KOPT-K1 (cell line): Measurements from ENCODE around the gene C10orf143.

ENCODE experiments used
- H3K27ac ChIP-seq: fragments of 200-600 bp; sonication (generic); 2 replicates; pipeline ENCODE4 v1.5.1; 2016; ENCODE audit warnings: antibody characterized with exemption, mild to moderate bottlenecking, low read depth, low read length; ENCODE audit not compliant: poor library complexity, severe bottlenecking
- H3K36me3 ChIP-seq: fragments of 200-600 bp; sonication (generic); 2 replicates; pipeline ENCODE4 v1.5.1; 2017; ENCODE audit warnings: antibody characterized with exemption, mild to moderate bottlenecking, low read length, moderate library complexity; ENCODE audit not compliant: insufficient read depth
- H3K9me3 ChIP-seq: fragments of 200-600 bp; sonication (generic); 2 replicates; pipeline ENCODE4 v1.5.1; 2017; ENCODE audit warnings: antibody characterized with exemption, low read length, mild to moderate bottlenecking; ENCODE audit not compliant: insufficient read depth, poor library complexity, severe bottlenecking

Gene C10orf143

GRCh38 chr10:130052193-130052592 is 58.4 kb downstream of the C10orf143 start:
- no peak overlapping the region for H3K27ac ChIP-seq
- no peaks in the 10 kb centered on the region for H3K9me3 ChIP-seq
- H3K36me3 ChIP-seq: no peaks in the 10 kb centered on the region

DNA sequence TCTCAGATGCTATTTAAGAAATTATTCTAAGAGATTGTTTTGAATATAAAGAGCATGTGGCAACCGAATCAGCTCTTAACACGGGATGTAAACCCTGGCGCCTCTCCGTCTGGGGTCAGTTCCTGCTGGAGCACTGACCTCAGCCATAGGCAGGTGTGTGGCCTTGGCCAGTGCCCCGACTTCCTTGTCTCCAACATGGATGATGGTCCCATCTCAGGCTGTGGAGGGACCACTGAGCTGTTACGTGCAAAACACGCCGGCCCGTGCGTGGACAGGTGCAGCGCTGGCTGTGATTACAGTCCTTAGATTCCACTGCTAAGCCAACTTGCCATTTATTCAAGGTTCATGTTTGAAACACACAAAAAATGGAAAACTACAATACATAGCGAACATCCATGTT is 59.9 kb downstream of the C10orf143 start:
- no peaks in the 10 kb centered on the region for H3K9me3 ChIP-seq
- no peak overlapping the region for H3K27ac ChIP-seq
- no peaks in the 10 kb centered on the region for H3K36me3 ChIP-seq

DNA sequence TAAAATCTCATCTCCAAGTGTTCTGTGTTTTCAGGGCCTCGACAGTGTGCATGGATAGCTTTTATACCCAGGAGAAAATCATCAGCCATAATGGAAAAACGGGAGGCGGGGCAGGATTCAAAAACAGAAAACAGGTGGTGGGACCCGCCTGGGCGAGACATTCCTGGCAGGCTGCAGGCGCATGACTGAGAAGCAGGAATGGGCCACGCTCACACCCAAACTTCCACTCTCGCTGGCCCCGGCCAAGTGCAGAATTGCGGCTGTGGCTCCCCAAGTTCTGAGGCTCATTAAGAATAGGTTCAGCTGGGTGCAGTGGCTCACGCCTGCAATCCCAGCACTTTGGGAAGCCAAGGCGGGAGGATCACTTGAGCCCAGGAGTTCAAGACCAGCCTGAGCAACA is 60.6 kb downstream of the C10orf143 start:
- Histone ChIP-seq H3K9me3 (no peaks in the 10 kb centered on the region), H3K36me3 (no peaks in the 10 kb centered on the region), H3K27ac (no peak overlapping the region)

DNA sequence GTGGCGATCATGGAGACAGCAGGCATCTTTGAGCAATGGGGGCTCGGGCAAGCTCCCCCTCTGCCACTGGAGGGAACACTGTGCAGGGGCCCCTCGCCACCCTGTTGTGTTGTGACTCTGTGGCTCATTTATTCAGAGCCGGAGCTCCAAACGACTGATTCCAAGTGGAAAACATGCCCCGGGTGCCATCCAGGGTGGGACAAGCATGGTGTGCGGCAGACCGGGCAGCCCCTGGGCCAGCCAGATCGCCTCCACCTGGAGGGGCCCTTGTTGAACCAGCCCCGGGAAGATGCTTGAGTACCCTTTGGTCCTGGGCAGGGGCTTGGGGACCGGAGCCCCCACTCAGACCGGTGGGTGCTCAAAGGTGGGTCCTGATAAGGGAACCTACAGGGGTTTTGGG is 61.4 kb downstream of the C10orf143 start:
- Histone ChIP-seq H3K27ac (no peak overlapping the region), H3K9me3 (no peaks in the 10 kb centered on the region)

DNA sequence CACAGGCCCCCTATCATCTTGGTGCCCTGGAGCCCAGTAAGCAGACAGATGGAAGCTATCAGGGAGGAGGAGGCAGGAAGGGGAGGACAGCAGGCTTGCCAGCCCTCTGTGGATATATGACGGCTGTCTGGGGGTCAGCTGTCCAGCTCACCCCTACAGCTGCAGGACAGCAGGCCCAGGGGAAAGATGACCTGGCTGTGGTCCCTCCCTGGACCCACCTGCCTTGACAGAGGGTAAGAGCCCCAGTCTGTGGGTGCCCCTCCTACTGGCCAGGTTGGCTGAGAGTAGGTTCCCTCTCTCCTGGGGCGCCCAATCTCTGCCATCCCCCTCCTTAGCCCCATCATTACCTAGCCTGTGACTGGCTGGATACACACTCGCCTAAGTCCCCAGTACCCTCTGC is 62.5 kb downstream of the C10orf143 start:
- H3K27ac ChIP-seq: no peak overlapping the region
- H3K36me3 ChIP-seq: no peaks in the 10 kb centered on the region
- H3K9me3 ChIP-seq: no peaks in the 10 kb centered on the region

More for the DNA sequence above, 61.4 kb downstream of the C10orf143 start:
- H3K36me3 ChIP-seq: no peaks in the 10 kb centered on the region

GRCh38 chr10:130047336-130047735 is 63.3 kb downstream of the C10orf143 start:
- H3K27ac ChIP-seq: no peak overlapping the region
- H3K9me3 ChIP-seq: no peaks in the 10 kb centered on the region
- no peaks in the 10 kb centered on the region for H3K36me3 ChIP-seq

GRCh38 chr10:130046591-130046990 is 64.0 kb downstream of the C10orf143 start:
- Histone ChIP-seq H3K27ac (no peak overlapping the region), H3K9me3 (no peaks in the 10 kb centered on the region), H3K36me3 (no peaks in the 10 kb centered on the region)

- H3K27ac ChIP-seq: no peak overlapping the region
- no peaks in the 10 kb centered on the region for H3K9me3 ChIP-seq
- H3K36me3 ChIP-seq: no peaks in the 10 kb centered on the region
Measured at GRCh38 chr10:130045801-130046321, 64.8 kb downstream of the C10orf143 start.

GRCh38 chr10:130045091-130045652 is 65.5 kb downstream of the C10orf143 start:
- no peaks in the 10 kb centered on the region for H3K36me3 ChIP-seq
- H3K27ac ChIP-seq: no peak overlapping the region
- no peaks in the 10 kb centered on the region for H3K9me3 ChIP-seq

DNA sequence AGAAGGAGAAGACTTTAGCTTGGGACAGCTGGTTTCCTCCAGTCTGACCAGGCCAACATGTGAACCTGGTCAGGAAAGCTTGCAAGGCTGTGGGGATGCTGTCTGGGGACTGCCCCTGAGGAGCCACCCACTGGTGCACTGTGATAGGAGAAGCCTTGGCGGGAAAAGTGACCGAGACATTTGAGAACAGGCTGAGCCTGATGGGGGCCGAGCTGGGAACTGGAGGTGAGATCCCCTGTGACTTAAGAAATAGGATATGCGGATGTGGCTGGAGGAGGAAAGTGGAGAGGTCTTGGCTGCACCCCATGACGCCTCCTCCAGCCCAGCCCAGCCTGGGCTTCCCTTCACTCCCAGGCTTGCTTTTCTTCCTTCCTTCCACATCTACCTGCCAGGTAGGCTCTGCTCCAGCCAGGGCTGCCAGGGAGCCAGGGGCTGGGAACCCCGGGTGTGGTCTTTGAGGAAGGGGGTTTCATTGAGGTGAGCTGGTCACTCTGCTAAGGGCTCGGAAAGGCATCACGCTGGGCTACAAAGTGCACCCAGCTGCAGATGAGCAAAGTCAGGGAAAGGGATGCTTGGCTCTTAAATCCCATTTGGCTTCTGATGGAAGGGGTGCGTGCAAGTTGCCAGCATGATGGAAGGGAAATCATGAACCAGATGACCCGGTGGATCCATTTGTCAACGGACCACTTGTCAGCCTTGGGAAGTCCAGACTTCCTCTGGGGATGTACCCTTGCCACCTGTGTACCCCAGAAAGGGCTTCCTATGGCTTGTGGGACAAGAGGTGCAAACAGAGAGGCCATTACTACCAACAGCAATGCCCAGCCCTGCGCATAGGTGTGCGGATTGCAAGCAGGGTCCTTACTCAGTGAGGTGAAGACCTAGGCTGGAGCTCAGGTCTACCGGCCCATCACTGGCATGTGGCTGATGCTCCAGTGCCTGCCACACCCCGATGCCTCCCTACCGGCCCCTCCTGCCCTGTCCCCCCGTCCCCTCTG is 66.3 kb downstream of the C10orf143 start:
- Histone ChIP-seq H3K27ac (no peak overlapping the region), H3K36me3 (no peaks in the 10 kb centered on the region), H3K9me3 (no peaks in the 10 kb centered on the region)

GRCh38 chr10:130043491-130043890 is 67.1 kb downstream of the C10orf143 start:
- H3K9me3 ChIP-seq: no peaks in the 10 kb centered on the region
- no peaks in the 10 kb centered on the region for H3K36me3 ChIP-seq
- no peak overlapping the region for H3K27ac ChIP-seq

GRCh38 chr10:130042381-130042780 is 68.2 kb downstream of the C10orf143 start:
- Histone ChIP-seq H3K9me3 (no peaks in the 10 kb centered on the region), H3K36me3 (no peaks in the 10 kb centered on the region), H3K27ac (no peak overlapping the region)

GRCh38 chr10:130041451-130042371 is 68.9 kb downstream of the C10orf143 start:
- Histone ChIP-seq H3K9me3 (no peaks in the 10 kb centered on the region), H3K36me3 (no peaks in the 10 kb centered on the region), H3K27ac (no peak overlapping the region)

GRCh38 chr10:130040817-130041330 is 69.8 kb downstream of the C10orf143 start:
- Histone ChIP-seq H3K27ac (no peak overlapping the region), H3K9me3 (no peaks in the 10 kb centered on the region), H3K36me3 (no peaks in the 10 kb centered on the region)
